ENCODE results near the gene UBR4.

DNA sequence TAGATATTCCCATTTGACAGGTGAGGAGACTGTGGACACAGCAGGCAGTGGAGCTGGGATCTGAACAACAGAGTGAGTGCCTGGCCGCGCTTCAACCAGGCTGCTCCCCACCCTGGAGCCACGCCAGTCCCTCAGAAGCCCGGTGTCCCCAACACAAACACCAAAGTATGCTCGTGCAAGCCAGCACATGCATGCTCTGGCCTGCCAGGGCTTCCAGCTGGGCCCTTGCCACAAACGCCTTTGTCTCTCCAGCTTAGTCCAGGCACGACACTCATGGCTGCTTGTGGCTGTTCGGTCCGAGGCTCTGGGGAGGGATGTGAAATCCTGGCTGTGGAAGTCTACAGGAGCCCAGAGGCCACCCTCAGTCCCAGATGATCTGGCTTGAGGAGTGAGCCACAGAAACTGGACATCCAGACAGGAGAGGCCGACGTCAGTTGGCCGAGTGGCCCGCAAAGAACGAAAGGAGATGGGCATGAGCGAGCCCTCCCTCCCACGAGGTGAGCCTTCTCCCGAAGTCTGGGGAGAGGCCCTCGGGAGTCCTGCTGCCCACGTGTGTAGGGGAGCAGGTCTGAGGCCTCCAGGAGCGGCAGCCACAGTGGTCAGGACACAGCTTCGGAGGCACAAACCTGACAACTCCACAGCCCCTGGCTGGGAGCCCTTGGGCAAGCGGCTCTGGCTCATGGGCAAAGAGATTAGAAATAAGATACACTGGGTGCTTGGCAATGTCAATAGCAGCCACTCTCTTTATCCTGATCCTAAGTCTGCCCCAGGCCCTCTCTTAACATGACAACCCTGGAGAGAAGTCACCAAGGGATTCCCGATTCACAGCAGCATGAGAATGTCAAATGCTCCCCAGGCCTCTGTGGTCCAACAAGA lies 136.5 kb downstream of the UBR4 start:
- TF ChIP-seq POLR2A (IDR thresholded peaks at IDR 0.05; ENCODE audit: borderline replicate concordance, extremely low read depth, insufficient read depth, insufficient read length) (no peak), JUND (IDR thresholded peaks at IDR 0.05) (no peak), CTCF (IDR thresholded peaks at IDR 0.05 in 2 of 3, conservative IDR thresholded peaks at IDR 0.05 in 1 of 3; ENCODE audit: borderline replicate concordance in 1 of 3, insufficient read depth in 1 of 3, low read depth in 2 of 3, low read length in 2 of 3) (no peak), POLR2AphosphoS5 (IDR thresholded peaks at IDR 0.05; ENCODE audit: low read depth, low read length) (no peak), YY1 (IDR thresholded peaks at IDR 0.05; ENCODE audit: extremely low read depth, insufficient replicate concordance, low read depth, low read length) (no peak), EZH2 (IDR thresholded peaks at IDR 0.05) (no peak), ATF3 (IDR thresholded peaks at IDR 0.05) (no peak), SIN3A (IDR thresholded peaks at IDR 0.05; ENCODE audit: low read depth) (no peak), CBX3 (IDR thresholded peaks at IDR 0.05; ENCODE audit: low read depth) (no peak)
- TF ChIP-seq, protein P1, sequence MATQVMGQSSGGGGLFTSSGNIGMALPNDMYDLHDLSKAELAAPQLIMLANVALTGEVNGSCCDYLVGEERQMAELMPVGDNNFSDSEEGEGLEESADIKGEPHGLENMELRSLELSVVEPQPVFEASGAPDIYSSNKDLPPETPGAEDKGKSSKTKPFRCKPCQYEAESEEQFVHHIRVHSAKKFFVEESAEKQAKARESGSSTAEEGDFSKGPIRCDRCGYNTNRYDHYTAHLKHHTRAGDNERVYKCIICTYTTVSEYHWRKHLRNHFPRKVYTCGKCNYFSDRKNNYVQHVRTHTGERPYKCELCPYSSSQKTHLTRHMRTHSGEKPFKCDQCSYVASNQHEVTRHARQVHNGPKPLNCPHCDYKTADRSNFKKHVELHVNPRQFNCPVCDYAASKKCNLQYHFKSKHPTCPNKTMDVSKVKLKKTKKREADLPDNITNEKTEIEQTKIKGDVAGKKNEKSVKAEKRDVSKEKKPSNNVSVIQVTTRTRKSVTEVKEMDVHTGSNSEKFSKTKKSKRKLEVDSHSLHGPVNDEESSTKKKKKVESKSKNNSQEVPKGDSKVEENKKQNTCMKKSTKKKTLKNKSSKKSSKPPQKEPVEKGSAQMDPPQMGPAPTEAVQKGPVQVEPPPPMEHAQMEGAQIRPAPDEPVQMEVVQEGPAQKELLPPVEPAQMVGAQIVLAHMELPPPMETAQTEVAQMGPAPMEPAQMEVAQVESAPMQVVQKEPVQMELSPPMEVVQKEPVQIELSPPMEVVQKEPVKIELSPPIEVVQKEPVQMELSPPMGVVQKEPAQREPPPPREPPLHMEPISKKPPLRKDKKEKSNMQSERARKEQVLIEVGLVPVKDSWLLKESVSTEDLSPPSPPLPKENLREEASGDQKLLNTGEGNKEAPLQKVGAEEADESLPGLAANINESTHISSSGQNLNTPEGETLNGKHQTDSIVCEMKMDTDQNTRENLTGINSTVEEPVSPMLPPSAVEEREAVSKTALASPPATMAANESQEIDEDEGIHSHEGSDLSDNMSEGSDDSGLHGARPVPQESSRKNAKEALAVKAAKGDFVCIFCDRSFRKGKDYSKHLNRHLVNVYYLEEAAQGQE (IDR thresholded peaks at IDR 0.05; ENCODE audit: low read depth) = no peak

Data from HCT116 (cell line).